HG02642 (cell line): ENCODE data around the gene ALX4.

ENCODE experiments used
- ATAC-seq: cut with Tn5 transposase; IDR thresholded peaks from one replicate; pipeline ENCODE4 v1.9.1; 2021; ENCODE audit warnings: mild to moderate bottlenecking; ENCODE audit not compliant: unreplicated experiment, poor library complexity

Gene ALX4

DNA sequence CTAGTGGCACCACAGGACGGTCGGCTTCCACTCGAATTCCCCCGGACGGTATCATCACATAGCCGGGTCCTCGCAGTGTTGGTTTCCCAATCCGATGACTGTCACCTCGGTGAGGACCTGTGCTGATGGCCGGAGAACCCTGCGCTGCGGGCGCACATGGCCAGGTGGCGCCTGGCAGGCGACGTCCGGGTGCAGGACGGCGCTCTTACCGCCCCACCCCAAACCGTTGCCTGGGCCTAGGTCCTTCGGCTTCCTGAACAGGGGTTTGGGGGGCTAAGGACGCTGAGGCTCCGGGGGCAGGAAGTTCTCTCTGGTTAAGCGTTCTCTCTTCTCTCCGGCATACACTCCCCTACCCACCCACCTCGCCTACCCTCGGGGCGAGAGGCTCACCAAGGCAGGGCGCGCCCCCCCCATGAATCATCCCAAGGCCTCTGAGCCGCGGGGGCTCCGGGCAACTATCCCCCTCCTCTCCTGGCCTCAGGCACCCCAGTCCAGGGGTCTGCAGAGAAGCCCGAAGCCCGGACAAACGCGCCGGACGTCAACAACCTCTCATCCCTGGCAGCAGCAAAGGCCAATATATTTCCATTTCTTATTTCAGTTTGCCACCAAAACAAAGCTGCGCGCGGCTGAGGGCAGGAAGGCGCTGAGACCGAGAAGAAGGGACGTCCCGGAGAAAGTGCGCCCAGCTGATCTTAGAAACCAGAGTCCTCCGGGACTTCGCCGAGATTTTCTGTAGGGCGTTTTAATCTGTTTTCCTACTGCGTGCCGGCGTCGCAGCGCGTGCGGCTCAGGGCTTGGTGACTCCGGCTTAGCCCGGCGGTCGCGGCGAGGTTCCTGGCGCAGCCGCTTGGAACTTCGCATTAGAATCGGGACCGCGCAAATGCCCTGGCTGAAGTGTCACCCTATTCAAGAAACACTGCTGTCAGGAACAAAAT lies 5.6 kb downstream of the ALX4 start:
- no peak for ATAC-seq

DNA sequence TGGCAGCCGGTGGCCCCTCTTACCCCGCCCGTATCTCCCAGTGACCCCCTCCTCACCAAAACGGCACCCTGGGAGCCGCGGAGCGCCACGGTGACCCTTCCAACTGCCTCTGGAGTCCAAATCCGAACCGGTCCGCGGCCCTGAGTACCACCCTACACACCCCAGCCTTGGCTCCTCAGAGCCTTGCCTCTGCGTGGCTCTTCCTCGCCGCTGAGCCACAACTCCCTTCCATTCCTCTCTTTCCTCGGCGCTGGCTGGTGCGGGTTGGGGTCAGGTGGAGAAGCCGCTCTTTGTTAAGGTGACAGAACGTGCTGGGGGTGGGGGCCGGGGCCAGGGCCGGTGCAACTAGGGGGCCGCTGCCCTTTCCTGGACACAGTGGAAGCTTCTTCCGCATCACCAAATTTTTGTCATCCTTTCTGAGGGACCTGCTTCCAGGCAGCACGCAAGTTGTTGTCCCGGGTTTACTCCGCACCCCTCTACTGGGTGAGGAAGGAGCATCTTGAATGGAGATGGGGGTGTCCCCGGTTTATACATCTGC lies 6.5 kb downstream of the ALX4 start:
- no peak for ATAC-seq

DNA sequence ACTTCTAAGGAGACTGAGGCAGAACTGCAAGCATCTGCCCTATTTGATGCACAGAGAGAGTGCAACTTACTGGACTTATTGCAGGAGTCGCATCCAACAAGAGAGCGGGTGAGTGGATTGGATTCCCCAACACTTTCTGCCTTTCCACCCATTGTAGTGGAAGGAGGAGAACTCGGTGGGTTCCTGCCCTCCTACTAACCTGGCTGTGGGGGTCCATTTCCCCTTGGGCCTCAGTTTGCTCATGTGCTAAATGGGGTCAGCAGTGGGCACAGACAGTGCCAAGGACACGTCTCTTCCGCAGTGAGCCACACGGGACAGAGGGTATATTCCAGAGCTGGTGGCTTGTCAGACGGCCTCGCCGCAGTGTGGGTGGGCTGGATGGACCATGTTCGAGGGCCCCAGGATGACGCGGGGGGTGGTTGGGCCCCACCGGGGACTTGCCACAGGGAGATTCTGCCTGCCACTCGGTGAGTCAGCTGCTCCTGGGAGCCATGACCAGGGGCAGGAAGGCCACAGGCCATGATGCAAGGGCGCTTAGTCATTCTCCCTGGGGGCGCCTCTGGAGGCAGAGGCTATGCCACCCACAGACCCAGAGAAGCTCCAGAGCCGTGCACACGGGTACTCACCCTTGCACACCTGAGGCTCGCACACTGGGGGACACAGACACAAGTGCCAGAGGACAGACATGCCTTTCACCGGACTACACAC lies 8.2 kb downstream of the ALX4 start:
- ATAC-seq = no peak

DNA sequence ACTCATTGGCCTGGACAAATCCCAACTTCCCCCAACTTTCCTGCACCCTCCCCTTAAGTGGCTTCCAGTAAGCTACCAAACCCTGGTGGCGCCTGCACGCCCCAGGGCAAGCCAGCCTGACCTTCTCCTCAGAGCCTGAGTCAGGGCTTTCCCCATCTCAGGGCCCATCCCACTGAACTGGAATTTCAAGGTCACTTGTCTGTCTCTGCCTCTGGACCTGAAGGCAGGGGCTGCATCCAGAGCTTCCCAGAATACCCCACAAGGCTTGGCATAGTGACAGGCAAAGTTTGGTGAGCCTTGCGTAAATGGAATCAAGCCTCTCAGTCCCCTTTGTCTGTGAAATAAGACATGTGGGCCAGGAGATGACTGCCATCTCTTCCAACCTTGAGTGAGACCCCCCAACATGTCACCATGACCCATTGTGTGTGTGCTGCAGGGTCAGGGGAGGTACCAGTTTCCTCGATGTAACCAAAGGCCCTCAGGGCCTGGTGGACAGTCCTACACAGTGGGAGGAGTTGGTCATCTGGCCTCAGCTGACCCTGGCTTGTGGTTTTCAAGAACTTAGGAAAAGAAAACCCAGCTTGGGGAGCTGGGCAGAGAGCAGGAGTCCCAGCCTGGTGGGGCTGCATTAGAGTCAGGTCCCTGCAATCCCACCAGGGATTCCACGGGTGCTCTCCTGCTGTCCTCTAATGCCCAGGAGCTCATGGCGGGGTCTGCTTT lies 8.9 kb downstream of the ALX4 start:
- no peak for ATAC-seq

DNA sequence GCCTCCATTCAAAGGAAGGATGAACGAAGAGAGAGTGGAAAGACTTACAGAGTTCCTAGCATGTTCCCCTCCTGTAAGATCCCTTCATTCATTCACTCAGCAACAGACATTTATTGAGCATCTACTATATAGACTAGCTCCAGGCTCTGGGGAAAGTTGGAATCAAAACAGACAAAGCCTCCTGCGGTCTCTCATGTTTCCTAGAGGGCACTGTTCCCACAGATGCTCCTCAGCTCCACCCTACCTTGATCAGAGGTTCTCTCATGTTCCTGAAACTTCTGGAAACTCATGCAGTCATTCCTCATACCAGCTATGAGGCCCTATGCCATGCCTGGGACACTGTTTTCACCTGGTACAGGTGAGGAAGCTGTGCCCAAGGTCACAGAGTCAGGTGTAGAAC lies 11.1 kb downstream of the ALX4 start:
- no peak for ATAC-seq

DNA sequence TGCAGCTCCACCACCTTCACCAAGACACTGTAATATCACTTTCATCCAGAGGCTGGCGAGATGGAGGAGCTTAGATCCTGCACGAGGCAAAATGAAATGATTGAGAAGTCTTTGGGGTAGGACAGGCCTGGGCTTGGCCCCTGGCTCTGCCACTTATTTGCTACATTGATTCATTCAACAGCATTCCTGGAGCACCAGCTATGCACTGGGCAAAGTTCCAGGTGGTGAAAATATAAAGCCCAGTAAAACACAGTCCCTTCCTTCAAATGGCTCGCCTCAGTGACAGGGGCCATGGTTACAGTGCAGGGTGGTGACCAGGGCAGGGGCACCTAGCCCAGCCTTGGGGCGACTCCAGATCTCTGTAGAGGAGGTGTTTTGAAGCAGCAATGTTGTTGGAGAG lies 19.7 kb downstream of the ALX4 start:
- no peak for ATAC-seq

DNA sequence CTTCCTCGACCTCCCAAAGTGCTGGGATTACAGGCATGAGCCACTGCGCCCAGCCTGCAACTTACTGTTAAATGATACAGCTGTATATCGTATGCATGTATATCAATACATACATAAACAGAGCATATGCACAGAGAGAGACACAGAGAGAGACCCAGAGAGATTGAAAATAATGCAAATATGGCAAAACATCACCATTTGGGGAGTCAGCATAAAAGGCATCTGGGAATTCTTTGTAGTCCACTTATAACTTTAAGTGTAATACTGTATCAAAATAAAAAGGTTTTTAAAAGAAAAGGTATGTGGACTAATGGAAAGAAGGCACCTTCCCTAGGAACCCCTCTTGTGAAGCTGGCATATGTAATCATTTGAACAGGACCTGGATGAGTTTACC lies 21.8 kb downstream of the ALX4 start:
- no peak for ATAC-seq

DNA sequence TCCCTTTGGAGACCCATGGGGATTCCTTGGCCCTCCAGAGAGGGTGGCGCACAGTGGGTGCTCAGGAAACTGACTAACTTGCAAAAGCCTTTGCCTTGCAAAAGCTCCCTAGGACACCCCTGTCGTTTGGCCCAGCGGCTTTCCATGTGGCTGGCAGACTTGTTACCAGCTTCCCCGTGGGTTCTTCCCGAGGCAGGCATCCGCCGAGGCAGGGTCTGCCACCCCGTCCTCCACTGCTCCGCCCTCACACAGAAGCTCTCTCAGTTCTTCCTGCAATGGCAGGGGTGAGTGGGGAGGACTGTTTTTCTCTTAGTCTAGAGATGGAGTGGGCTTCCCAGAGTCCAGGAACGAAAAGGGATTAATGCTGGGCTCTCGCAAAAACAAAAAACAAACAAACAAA lies 23.0 kb downstream of the ALX4 start:
- no peak for ATAC-seq

DNA sequence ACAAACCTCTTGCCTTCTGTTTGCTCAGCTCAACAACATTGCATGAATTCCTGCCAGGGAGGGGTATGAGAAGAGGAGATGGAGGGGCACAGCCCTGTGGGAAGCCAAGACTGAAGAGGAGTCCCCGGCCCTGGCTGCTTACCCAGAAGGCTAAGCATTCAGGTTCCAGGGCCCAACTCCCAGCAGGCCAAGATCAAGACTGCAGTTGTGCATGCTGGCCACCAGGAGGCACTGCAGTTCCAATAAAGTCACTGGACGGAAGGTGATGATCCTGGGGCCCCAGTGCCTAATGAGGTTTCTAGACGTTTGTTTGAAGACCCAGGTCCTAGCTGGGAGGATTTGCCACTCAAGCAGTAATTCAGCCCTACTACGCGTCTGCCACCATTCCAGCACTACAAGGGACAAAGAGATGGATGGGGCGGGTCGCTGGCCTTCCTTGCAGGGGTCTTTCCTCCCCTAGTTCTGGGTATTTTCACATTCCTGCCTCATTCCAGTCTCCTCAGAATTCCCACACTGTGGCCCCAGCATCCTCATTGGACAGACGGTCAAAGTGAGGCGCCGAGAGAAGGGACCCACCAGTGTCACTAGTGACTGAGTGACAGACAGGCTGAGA lies 23.6 kb downstream of the ALX4 start:
- ATAC-seq = peak; percentile 68

DNA sequence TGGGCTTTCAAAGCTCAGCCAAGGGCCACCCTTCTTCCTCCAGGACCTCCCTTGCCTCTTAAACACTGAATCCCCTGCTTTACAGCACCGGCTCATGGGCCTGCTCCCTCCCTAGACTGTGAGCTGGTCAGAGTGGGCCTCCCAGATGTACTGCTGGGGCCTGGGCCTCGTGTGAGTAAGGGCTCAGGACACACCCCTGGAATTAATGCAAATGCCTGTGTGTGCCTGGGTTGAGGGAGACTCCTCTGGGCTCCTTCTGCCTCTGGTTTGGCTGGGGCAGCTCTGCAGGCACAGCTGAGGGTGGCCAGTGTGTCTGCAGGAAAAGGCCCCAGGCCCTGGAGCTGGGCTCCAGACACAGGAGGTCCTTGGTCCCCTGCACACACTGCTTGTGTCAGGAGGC lies 24.2 kb downstream of the ALX4 start:
- ATAC-seq = no peak

DNA sequence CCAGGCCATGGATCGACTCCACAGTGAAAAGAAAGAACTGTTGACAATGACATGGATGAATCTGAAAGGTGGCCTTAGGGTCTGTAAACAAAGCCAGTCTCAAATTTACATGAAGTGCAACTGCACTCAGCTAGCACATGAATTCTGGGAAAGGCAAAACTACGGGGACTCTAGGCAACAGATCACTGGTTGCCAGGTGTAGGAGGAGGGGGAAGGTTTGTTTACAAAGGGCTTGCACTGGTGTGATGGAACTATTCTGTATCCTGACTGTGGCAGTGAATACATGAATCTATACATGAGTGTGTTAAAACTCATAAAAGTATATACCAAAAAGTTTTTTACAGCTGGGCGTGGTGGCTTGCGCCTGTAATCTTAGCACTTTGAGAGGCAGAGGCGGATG lies 27.3 kb downstream of the ALX4 start:
- no peak for ATAC-seq

DNA sequence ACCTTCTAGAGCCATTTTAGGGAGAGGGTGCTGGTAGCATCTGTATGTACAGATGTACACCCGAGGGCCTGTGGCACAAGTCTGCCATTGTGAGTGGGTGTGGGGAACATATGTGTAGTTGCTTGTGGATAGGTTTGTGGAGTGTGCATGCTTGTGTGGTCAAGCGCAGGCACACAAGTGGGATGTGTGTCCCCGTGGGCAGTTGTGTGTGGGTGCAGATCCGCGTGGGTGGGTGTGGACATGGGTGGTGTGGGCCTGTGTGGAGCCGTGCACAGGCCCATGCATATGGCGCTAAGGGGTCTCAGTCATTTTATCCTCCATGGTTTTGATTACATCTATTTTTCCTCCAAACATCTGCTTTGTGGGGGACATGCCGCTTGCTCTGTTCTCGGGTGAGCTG lies 28.8 kb downstream of the ALX4 start:
- ATAC-seq = no peak

DNA sequence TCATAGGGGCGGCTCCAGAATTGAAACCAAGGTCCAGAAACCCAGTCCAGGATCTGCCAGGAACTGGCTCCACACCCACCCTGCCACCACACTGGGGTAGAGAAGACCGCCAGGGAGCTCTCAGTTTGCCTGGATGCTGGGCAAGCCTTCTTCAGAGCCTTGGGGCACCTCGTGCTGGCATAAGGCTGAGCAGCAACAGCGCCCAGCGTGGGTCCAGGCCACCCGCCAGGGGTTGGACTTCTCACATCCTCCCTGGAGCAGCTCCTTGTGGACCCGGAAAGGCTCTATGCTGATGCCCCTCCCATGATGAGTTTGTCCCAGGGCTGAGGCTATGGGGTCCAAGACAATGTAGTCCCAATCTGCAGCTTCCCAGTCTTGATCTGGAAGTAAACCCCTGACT lies 29.7 kb downstream of the ALX4 start:
- ATAC-seq = no peak

DNA sequence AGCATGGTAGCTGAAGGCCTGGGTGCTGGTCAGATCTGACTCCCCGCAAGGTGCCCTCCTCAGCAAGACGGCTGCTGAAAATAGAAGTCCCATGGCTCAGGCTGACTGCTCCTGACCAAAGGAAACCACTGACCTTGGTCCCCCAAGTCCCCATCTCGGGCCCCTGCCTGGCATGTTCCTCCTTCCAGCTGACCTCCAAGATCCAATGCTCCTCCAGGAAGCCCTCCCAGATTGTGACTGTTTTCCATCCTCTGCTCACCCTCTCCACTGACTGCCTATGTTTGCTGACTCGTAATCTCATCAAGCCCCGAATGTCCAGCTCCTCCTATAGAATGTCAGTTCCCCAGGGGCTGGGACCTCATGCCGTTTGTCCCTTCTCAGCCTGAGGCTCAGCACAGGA lies 30.5 kb downstream of the ALX4 start:
- no peak for ATAC-seq

DNA sequence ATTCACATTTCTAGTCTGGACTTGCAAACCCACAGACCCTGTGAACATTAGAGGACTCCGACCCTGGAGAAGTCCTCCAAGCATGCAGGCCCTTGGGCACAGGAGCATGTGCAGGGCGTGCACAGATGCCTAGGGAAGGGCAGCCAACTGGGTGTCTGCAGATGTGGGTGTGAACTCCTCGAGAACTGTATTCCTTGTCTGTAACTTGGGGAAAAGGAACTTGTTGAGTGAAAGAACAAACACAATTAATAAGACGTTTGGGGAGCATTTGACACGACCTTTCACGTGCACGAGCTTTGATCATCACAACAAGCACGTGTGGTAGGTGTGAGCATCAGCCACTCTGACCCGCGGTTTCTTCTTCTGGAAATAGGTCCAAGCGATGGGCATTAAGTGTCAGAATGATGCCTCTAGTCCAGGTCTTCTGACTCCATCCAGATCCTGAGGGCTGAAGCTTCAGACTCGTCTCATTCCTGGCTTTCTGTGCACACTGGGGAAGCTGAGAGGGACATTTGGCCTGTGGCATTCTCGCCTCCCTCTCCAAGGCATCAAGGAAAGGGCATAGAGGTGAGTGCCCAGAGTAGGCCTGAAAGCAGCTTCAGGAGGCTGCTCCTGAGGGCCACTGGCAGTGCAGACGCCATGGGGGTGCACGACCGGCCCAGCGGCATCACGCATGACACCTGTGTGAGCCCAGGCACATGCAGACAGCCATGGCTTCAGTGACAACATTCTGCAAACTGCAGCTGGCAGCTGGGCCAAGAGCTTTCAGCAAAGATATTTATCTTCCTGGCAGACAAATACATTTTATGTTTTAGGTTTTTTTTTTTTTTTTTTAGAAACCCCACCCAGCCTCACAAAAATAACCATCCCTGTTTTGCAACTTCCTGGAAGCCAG lies 32.5 kb downstream of the ALX4 start:
- no peak for ATAC-seq

DNA sequence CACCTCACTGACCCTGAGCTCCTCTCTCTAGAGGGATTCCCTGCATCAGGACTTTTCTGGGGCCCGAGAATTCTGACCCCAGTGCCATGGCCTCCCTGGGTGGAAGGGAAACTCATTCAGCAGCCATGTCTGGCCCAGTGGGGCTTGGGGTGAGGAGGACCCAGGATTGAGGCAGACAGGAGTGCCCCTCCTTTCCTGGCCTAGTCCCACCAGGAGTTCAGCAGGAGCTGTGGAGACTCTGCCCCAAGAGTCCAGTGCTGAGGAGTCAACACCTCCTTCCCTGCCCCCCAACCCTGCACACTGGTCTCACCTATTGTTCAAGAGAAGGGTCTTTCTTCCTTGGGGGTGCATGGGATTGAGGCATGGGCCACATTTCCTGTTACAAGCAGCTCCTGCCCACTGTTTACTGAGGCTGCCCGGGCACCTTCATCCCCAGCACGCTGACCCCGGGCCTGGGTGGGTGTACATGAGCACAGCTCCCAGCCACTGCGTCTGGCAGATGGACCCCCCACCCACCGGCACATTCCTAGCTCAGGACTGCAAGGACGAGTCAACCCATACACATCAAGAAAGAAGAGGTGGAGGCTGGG lies 33.9 kb downstream of the ALX4 start:
- ATAC-seq = no peak

DNA sequence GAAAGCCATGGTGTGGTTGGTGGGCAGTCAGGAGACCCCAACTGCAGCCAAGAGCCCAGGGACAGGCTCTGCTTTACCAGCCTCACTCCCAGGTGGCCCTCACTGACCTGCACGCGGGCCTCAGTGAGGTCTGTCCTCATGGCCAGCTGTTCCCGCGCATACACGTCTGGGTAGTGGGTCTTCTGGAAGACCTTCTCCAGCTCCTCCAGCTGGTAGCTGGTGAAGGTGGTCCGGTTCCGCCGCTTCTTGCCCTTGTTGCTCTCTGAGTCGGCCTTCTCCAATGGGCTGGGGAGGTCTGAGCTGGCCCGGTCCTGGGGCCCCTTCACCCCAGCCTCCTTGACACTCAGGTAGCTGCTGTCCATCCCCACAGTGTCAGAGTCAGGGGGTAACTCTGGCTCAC lies 34.7 kb downstream of the ALX4 start:
- ATAC-seq = no peak

DNA sequence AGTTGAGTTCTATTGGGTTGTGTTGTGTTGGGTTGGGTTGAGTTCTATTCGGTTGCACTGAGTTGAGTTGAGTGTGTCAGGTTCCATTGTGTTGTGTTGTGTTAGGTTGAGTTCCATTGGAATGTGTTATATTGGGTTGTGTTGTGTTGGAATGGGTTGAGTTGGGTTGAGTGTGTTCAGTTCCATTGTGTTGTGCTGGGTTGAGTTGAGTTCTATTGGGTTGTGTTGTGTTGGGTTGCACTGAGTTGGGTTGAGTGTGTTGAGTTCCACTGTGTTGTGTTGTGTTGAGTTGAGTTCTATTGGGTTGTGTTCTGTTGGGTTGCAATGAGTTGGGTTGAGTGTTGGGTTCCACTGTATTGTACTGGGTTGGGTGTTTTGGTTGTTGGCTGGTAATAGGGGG lies 35.5 kb downstream of the ALX4 start:
- ATAC-seq = no peak

DNA sequence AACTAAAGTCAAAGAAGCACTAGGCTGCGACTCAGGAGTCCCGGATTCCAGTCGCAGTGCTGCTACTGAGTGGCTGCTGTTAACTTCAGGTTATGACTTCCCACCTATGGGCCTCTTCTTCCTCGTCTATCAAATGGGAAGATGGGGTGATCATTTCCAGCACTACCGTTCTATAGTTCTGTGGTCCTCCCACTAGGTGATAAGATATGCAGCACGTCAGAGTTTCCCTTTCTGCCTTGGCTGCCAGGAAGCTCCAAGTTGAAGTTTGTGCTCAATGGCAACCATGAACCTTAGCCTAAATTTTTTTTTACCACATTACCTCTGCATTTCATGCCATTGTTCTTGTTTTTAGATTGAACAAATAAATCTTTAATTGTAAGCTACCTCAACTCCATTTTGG lies 38.7 kb downstream of the ALX4 start:
- no peak for ATAC-seq
